DMS114 treated with DMSO at 0.1 percent for 48 hours (cell line): ENCODE data around the gene RSPO1.
A peak's percentile ranks its signal among the peaks of the same experiment; 100 is the strongest.
"Not testable (repeated sequence)": the region's sequence is repeated elsewhere in the genome, so short reads cannot be mapped to it uniquely, and the experiment has no call there.

Experiments
- DNase-seq: peaks from one replicate; lab custom pipeline; 2025; ENCODE audit not compliant: unreplicated experiment; lab: John Stamatoyannopoulos, UW

The RSPO1 gene

GRCh38 chr1:37634244-37634991, at the start of gene RSPO1:
Gene RSPO1, minus strand, starts transcription at chr1:37634892. Its CDS starts 5,231 bp downstream, at chr1:37629661.
- DNase-seq: peak; percentile 12

- not testable (repeated sequence) for DNase-seq
These were observed 49.5 kb upstream of the RSPO1 start for GRCh38 chr1:37684182-37684581.

GRCh38 chr1:37682334-37682987, 47.8 kb upstream of the RSPO1 start:
- DNase-seq: peak; percentile 55

- no peak for DNase-seq
These were observed 46.2 kb upstream of the RSPO1 start for GRCh38 chr1:37680933-37681332.

- no peak for DNase-seq
These were observed 43.1 kb upstream of the RSPO1 start for GRCh38 chr1:37677808-37678207.

- no peak for DNase-seq
These were observed 42.4 kb upstream of the RSPO1 start for GRCh38 chr1:37677143-37677439.

GRCh38 chr1:37676281-37677142, 41.8 kb upstream of the RSPO1 start:
- DNase-seq: no peak

GRCh38 chr1:37673920-37674319, 39.2 kb upstream of the RSPO1 start:
- no peak for DNase-seq

GRCh38 chr1:37672136-37672870, 37.6 kb upstream of the RSPO1 start:
- no peak for DNase-seq

- DNase-seq: no peak
These were observed 36.6 kb upstream of the RSPO1 start for GRCh38 chr1:37671261-37671660.

- no peak for DNase-seq
These were observed 35.4 kb upstream of the RSPO1 start for GRCh38 chr1:37670133-37670532.

GRCh38 chr1:37667023-37667671, 32.5 kb upstream of the RSPO1 start:
- DNase-seq: no peak

GRCh38 chr1:37666241-37666867, 31.7 kb upstream of the RSPO1 start:
- no peak for DNase-seq

- no peak for DNase-seq
These were observed 28.8 kb upstream of the RSPO1 start for GRCh38 chr1:37663426-37664000.

- DNase-seq: no peak
These were observed 27.5 kb upstream of the RSPO1 start for GRCh38 chr1:37662031-37662755.

GRCh38 chr1:37661401-37661800, 26.7 kb upstream of the RSPO1 start:
- no peak for DNase-seq

GRCh38 chr1:37660664-37661063, 26.0 kb upstream of the RSPO1 start:
- no peak for DNase-seq

GRCh38 chr1:37658486-37658885, 23.8 kb upstream of the RSPO1 start:
- no peak for DNase-seq
